Measurements from ENCODE around the gene GLB1L2.

The GLB1L2 gene

DNA sequence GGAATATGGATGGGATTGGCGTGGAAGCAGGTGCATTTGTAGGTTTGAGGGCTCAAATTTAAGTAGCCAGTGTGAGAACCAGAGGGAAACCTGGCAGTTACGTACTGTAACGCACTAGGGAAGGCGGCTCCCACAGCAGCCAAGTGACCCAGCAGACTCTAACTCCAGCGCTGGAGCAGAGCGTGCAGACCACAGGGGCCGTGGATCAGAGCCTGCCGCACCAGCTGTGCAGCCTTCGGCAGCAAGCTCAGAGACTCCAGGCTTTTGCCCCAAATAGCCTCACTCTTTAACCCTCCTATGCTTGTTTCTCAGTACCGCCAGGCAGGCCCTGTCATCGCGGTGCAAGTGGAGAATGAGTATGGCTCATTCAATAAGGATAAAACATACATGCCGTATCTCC, 43.3 kb upstream of the GLB1L2 start:
- TF ChIP-seq SIN3A (IDR thresholded peaks at IDR 0.05; ENCODE audit: borderline replicate concordance, insufficient read depth, low read length) (no peak), TAF1 (IDR thresholded peaks at IDR 0.05; ENCODE audit: borderline replicate concordance, insufficient read depth, low read length) (no peak), FOXP2 (optimal IDR thresholded peaks at IDR 0.05; ENCODE audit: borderline replicate concordance, extremely low read depth, extremely low read length, insufficient read depth) (no peak), POLR2AphosphoS5 (IDR thresholded peaks at IDR 0.05; ENCODE audit: low read depth, low read length) (no peak)
- TF ChIP-seq, protein P1, sequence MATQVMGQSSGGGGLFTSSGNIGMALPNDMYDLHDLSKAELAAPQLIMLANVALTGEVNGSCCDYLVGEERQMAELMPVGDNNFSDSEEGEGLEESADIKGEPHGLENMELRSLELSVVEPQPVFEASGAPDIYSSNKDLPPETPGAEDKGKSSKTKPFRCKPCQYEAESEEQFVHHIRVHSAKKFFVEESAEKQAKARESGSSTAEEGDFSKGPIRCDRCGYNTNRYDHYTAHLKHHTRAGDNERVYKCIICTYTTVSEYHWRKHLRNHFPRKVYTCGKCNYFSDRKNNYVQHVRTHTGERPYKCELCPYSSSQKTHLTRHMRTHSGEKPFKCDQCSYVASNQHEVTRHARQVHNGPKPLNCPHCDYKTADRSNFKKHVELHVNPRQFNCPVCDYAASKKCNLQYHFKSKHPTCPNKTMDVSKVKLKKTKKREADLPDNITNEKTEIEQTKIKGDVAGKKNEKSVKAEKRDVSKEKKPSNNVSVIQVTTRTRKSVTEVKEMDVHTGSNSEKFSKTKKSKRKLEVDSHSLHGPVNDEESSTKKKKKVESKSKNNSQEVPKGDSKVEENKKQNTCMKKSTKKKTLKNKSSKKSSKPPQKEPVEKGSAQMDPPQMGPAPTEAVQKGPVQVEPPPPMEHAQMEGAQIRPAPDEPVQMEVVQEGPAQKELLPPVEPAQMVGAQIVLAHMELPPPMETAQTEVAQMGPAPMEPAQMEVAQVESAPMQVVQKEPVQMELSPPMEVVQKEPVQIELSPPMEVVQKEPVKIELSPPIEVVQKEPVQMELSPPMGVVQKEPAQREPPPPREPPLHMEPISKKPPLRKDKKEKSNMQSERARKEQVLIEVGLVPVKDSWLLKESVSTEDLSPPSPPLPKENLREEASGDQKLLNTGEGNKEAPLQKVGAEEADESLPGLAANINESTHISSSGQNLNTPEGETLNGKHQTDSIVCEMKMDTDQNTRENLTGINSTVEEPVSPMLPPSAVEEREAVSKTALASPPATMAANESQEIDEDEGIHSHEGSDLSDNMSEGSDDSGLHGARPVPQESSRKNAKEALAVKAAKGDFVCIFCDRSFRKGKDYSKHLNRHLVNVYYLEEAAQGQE (IDR thresholded peaks at IDR 0.05; ENCODE audit: insufficient read depth in 1 of 2, low read depth in 2 of 2, low read length in 2 of 2): no peak

DNA sequence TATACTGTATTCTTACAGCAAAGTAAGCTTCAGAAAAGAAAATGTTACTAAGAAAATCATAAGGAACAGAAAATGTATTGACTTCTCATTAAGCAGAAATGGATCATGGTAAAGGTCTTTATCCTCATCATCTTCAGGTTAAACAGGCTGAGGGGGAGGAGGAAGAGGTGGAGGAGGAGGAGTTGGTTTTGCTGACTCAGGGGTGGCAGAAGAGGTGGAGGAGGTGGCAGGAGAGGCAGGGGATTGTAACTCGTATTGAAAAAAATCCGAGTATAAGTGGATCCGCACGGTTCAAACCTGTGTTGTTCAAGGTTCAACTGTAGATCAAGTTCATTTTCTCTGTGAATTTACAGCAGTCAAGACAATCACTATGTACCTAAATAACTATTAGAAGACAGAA, 42.6 kb upstream of the GLB1L2 start:
- TF ChIP-seq FOXP2 (optimal IDR thresholded peaks at IDR 0.05; ENCODE audit: borderline replicate concordance, extremely low read depth, extremely low read length, insufficient read depth) (no peak), POLR2AphosphoS5 (IDR thresholded peaks at IDR 0.05; ENCODE audit: low read depth, low read length) (no peak), SIN3A (IDR thresholded peaks at IDR 0.05; ENCODE audit: borderline replicate concordance, insufficient read depth, low read length) (no peak), TAF1 (IDR thresholded peaks at IDR 0.05; ENCODE audit: borderline replicate concordance, insufficient read depth, low read length) (no peak)
- TF ChIP-seq, protein P1 (IDR thresholded peaks at IDR 0.05; ENCODE audit: insufficient read depth in 1 of 2, low read depth in 2 of 2, low read length in 2 of 2): no peak

DNA sequence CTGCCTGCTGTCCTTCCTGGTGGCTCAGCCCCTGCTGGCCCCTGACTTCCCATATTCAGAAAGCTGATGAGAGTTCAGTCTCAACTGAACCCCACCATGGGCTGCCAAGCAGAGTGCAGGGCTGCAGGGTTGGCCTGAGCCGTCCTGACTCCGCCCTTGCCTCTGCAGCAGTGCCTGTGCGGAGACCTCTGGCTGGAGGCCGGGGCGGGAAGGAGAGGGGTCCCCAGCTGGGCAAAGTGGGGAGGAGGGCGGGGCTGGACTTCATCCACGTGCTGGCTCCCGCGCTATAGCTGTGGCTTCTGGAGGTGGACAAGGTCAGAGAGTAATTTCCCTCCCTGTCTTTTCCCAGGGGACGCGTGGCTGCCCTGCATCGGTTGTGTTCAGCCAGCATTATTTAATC, 42.0 kb upstream of the GLB1L2 start:
- no peak for TF ChIP-seq TAF1 (IDR thresholded peaks at IDR 0.05; ENCODE audit: borderline replicate concordance, insufficient read depth, low read length)

DNA sequence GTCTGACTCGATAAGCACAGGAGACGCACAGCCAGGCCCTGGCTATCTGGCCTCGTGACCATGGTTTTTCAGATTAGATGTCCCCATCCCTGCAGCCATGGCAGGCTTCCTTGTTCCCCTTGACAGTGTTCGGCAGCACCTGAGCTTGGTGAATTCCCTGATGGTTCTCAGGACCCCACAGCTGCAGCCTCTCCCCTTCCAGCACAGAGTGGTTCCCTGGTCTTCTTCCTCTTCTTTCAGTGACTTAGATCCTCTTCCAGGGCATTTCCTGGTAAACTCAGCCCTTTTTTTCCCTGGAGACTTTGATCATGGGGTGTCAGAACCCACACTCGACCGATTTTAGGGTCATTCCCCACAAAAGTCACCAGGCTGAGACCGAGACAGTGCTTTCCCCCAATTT, 41.1 kb upstream of the GLB1L2 start:
- TF ChIP-seq TAF1 (IDR thresholded peaks at IDR 0.05; ENCODE audit: borderline replicate concordance, insufficient read depth, low read length) (no peak), SIN3A (IDR thresholded peaks at IDR 0.05; ENCODE audit: borderline replicate concordance, insufficient read depth, low read length) (no peak), FOXP2 (optimal IDR thresholded peaks at IDR 0.05; ENCODE audit: borderline replicate concordance, extremely low read depth, extremely low read length, insufficient read depth) (no peak), POLR2AphosphoS5 (IDR thresholded peaks at IDR 0.05; ENCODE audit: low read depth, low read length) (no peak)
- TF ChIP-seq, protein P1 (IDR thresholded peaks at IDR 0.05; ENCODE audit: insufficient read depth in 1 of 2, low read depth in 2 of 2, low read length in 2 of 2): no peak

DNA sequence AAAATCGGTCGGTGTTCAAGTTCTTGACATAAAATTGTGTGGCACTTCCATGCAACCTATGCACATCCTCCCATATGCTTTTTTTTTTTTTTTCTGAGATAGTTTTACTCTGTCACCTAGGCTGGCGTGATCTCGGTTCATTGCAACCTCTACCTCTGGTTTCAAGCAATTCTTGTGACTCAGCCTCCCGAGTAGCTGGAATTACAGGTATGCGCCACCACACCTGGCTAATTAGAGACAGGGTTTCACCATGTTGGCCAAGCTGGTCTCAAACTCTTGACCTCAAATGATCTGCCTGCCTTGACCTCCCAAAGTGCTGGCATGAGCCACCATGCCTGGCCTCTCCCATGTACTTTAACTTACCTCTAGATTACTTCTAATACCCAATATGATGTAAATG, 40.6 kb upstream of the GLB1L2 start:
- no peak for TF ChIP-seq SIN3A (IDR thresholded peaks at IDR 0.05; ENCODE audit: borderline replicate concordance, insufficient read depth, low read length)
- TF ChIP-seq FOXP2 (optimal IDR thresholded peaks at IDR 0.05; ENCODE audit: borderline replicate concordance, extremely low read depth, extremely low read length, insufficient read depth): no peak
- TF ChIP-seq, protein P1 (IDR thresholded peaks at IDR 0.05; ENCODE audit: insufficient read depth in 1 of 2, low read depth in 2 of 2, low read length in 2 of 2): no peak
- no peak for TF ChIP-seq POLR2AphosphoS5 (IDR thresholded peaks at IDR 0.05; ENCODE audit: low read depth, low read length)
- no peak for TF ChIP-seq TAF1 (IDR thresholded peaks at IDR 0.05; ENCODE audit: borderline replicate concordance, insufficient read depth, low read length)

All from PFSK-1 (cell line).